GM19438 (cell line): ENCODE data around the gene EFCAB10.
"Not testable (repeated sequence)": the region's sequence is repeated elsewhere in the genome, so short reads cannot be mapped to it uniquely, and the experiment has no call there.

Experiments
- ATAC-seq: cut with Tn5 transposase; IDR thresholded peaks from one replicate; pipeline ENCODE4 v1.9.1; 2021; ENCODE audit warnings: low read depth; ENCODE audit not compliant: unreplicated experiment

The EFCAB10 gene

DNA sequence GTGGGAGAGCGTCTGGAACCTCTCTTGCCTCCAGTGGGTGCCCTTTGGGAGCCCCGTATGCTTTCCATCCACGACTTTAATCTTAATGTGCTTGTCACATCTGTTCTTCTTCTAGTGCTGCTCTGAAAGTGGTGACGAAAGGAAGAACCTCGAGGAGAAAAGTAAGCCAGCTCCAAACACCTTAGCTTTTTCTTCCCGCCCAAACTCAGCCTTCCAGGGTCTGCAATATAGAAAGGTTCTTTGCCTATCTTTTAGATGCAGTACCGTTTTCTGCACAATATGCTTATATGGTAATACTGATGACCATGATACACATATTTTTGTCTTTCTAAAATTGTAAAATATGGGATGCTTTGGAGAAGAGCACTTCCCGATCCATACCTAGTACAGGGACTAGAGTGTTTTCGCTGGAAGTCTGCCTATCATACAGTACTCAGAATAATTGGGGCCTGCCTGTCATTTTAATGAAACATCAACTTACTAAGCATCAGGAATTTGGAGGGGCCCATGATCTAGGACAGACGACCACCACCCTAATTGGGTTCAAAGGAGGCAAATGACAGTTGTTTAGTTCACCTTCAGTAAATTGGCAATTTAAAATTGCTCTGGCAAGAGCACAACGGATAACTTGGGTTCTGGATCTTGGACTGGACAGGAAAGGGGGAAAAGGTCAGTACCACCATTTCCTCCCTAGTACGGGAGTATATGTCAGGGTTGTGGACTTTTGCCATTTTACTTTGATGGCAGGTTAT is 48.4 kb downstream of the EFCAB10 start:
- ATAC-seq = no peak

GRCh38 chr7:105531792-105532671 is 49.3 kb downstream of the EFCAB10 start, which contains the start of gene RINT1:
TSS of gene RINT1 (plus strand) at chr7:105532201. CDS start at chr7:105532316, 115 bp downstream.
- ATAC-seq = peak; percentile 91

- no peak for ATAC-seq
Observed at GRCh38 chr7:105530546-105530945, 50.7 kb downstream of the EFCAB10 start.

- no peak for ATAC-seq
Observed at GRCh38 chr7:105530126-105530525, 51.2 kb downstream of the EFCAB10 start.

DNA sequence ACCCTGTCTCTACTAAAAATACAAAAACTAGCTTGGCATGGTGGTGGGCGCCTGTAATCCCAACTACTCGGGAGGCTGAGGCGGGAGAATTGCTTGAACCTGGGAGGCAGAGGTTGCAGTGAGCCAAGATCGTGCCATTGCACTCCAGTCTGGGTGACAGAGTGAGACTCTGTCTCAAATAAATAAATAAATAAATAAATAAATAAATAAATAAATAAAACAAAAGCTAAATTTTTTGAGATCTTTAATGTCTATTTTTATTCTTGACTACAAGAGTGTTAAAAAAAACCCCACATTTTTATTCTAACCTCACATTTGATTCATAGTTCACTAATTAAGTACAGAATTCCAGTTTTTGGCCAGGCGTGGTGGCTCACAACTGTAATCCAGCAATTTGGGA is 53.6 kb downstream of the EFCAB10 start:
- ATAC-seq = not testable (repeated sequence)

DNA sequence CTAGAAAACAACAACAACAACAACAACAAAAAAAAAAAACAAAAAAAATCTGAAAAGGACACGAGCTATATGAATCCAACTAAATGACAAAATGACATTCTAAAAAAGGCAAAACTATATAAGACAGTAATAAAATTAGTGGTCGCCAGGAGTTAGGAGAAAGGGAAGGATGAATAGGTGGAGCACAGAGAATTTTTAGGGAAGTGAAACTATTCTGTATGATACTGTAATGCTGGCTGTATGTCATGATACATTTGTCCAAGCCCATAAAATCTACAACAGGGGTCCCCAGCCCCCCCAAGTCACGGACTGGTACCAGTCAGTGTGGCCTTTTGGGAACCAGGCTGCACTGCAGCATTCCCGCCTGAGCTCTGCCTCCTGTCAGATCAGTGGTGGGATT is 56.5 kb downstream of the EFCAB10 start:
- no peak for ATAC-seq

GRCh38 chr7:105524423-105524822 is 56.9 kb downstream of the EFCAB10 start:
- ATAC-seq = not testable (repeated sequence)

GRCh38 chr7:105521717-105522463 is 59.4 kb downstream of the EFCAB10 start, which contains the start of gene PUS7:
TSS of gene PUS7 (minus strand) at chr7:105522271. CDS start at chr7:105508512, 13,759 bp downstream.
- peak; percentile 87 for ATAC-seq

DNA sequence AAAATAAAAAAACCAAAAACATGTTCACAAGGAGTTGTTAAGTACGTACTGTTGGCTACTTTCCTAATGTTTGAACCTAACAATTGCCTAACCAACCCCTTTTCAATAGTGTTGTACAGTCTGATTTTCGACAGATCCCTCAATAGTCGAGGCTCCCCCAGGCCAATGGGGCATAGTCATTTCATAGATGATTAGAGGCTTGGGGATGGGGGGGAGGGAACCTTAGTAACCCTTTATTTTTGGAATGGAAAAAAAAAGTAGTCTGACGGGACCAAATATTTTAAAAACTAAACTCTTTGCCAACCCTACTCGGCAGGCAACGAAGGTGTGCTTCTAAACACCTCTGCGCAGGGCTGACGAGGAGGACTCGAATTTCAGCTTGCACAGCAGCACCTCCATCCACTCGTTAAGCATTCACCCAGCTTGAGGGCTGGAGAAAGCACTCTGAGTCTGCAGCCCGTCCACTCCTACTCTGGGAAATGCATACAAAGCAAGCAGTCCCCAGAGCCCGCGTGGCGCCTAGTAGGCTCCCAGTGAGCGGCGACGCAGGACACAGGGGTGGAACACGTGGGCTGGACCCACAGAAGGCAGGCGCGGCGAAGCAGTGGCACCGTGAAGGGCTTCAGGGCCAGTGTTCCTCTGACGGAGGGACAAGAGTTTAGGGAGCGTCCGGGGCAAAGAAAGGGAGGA is 60.1 kb downstream of the EFCAB10 start:
- peak; percentile 38 for ATAC-seq

GRCh38 chr7:105520620-105521019 is 60.7 kb downstream of the EFCAB10 start:
- not testable (repeated sequence) for ATAC-seq

- no peak for ATAC-seq
Observed at GRCh38 chr7:105519353-105519752, 61.9 kb downstream of the EFCAB10 start.

DNA sequence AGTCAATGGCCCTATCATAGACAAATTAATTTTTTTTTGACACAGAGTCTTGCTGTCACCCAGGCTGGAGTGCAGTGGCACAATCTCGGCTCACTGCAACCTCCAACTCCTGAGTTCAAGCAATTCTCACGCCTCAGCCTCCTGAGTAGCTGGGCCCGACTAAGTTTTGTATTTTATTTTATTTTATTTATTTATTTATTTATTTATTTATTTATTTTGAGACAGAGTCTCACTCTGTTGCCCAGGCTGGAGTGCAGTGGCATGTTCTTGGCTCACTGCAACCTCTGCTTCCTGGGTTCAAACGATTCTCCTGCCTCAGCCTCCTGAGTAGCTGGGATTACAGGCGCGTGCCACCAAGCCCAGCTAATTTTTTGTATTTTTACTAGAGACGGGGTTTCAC is 65.7 kb downstream of the EFCAB10 start:
- not testable (repeated sequence) for ATAC-seq
